AG04449 (cell line): ENCODE results near the gene DKK2.

Experiments used
- CTCF ChIA-PET: fragments of 350-600 bp; formaldehyde crosslinking; extraction: SDS; loops from one replicate; lab custom pipeline; 2021; ENCODE audit warnings: antibody characterized with exemption; lab: Yijun Ruan, JAX
- POLR2A ChIA-PET: fragments of 400-600, 350-600 bp; formaldehyde crosslinking; extraction: SDS; loops from one replicate; lab custom pipeline; 2020; ENCODE audit warnings: antibody characterized with exemption, inconsistent platforms; lab: Yijun Ruan, JAX
- DNase-seq: peaks from one replicate; pipeline ENCODE4 v3.0.0-alpha.2; 2010; ENCODE audit warnings: low read depth, low spot score
- H3K4me3 ChIP-seq: 2 replicates; pipeline ENCODE4 v1.5.1; 2011; ENCODE audit warnings: low read depth, mild to moderate bottlenecking, control low read depth, low read length
- CTCF ChIP-seq: IDR thresholded peaks from one replicate; pipeline ENCODE4 v1.5.1; 2011; ENCODE audit warnings: mild to moderate bottlenecking, moderate library complexity, low read length, control low read depth, inconsistent platforms; ENCODE audit not compliant: insufficient read depth; ENCODE audit errors: missing control alignments

Gene DKK2

GRCh38 chr4:106986486-106986885 lies 49.6 kb downstream of the DKK2 start:
- peak; percentile 2 for DNase-seq
- TF ChIP-seq CTCF, result no peak
- ChIA-PET POLR2A (no interaction called here), CTCF (no interaction called here)
- no peak overlapping the region for H3K4me3 ChIP-seq

- CTCF ChIA-PET, result no interaction called here
- TF ChIP-seq CTCF, result no peak
- no peak overlapping the region for H3K4me3 ChIP-seq
- POLR2A ChIA-PET, result no interaction called here
- DNase-seq, result no peak
Observed at GRCh38 chr4:106985830-106986229, 50.3 kb downstream of the DKK2 start.

- no peak overlapping the region for H3K4me3 ChIP-seq
- DNase-seq, result no peak
- TF ChIP-seq CTCF, result no peak
- CTCF ChIA-PET, result no interaction called here
- POLR2A ChIA-PET, result no interaction called here
Observed at GRCh38 chr4:106982711-106983211, 53.4 kb downstream of the DKK2 start.

- DNase-seq, result no peak
- H3K4me3 ChIP-seq, result no peak overlapping the region
- no peak for TF ChIP-seq CTCF
- POLR2A ChIA-PET, result no interaction called here
- CTCF ChIA-PET, result no interaction called here
Observed at GRCh38 chr4:106981431-106981830, 54.7 kb downstream of the DKK2 start.

GRCh38 chr4:106979476-106979875 lies 56.6 kb downstream of the DKK2 start:
- DNase-seq, result no peak
- ChIA-PET POLR2A (no interaction called here), CTCF (no interaction called here)
- no peak for TF ChIP-seq CTCF
- no peak overlapping the region for H3K4me3 ChIP-seq

GRCh38 chr4:106978046-106978774 lies 57.9 kb downstream of the DKK2 start:
- TF ChIP-seq CTCF, result no peak
- no peak for DNase-seq
- ChIA-PET POLR2A (no interaction called here), CTCF (no interaction called here)
- H3K4me3 ChIP-seq, result no peak overlapping the region
